GM12878 (cell line): ENCODE results near the gene C5AR1. TPM values are rescaled to one million over a fixed set of nuclear protein-coding genes. Genes with fewer than 3 reads are reported as not detected.

Source experiments
- CBX3 ChIP-seq: fragments of 200-600 bp; sonication (generic); IDR thresholded peaks from 2 replicates; pipeline ENCODE4 v1.6.1; 2016; ENCODE audit warnings: low read depth, borderline replicate concordance
- CEBPB ChIP-seq, 2 experiments: fragments of 150-350 bp in 1 of 2; IDR thresholded peaks; 2 replicates each; pipeline ENCODE4 v1.6.1; 2012 to 2014; ENCODE audit warnings: low read depth in 2 of 2, low read length in 2 of 2, borderline replicate concordance in 1 of 2, inconsistent platforms in 1 of 2
- CREB1 ChIP-seq: IDR thresholded peaks from 2 replicates; pipeline ENCODE4 v1.6.1; 2012; ENCODE audit warnings: low read depth, mild to moderate bottlenecking, inconsistent platforms
- EP300 ChIP-seq, 2 experiments: fragments of 150-350 bp in 1 of 2; IDR thresholded peaks; 2 replicates each; pipeline ENCODE4 v1.6.1; 2011 to 2012; ENCODE audit warnings: low read depth in 2 of 2, low read length in 2 of 2, borderline replicate concordance in 1 of 2, improper control_type of control experiment in 1 of 2, inconsistent platforms in 1 of 2; ENCODE audit not compliant: control insufficient read depth in 1 of 2
- HCFC1 ChIP-seq: fragments of 150-350 bp; IDR thresholded peaks from 2 replicates; pipeline ENCODE4 v1.6.1; 2014; ENCODE audit warnings: low read length
- HDAC6 ChIP-seq: fragments of 200-600 bp; sonication (generic); IDR thresholded peaks from one replicate; pipeline ENCODE4 v1.8.0; 2017; ENCODE audit warnings: antibody characterized with exemption; ENCODE audit not compliant: unreplicated experiment
- HDGF ChIP-seq: fragments of 450-650 bp; IDR thresholded peaks from 2 replicates; pipeline ENCODE4 v1.6.1; 2016; ENCODE audit warnings: antibody characterized with exemption
- MYB ChIP-seq: fragments of 150-350 bp; IDR thresholded peaks from 2 replicates; pipeline ENCODE4 v1.6.1; 2014; ENCODE audit warnings: mild to moderate bottlenecking, low read depth, low read length, borderline replicate concordance
- NFYB ChIP-seq: IDR thresholded peaks from 2 replicates; pipeline ENCODE4 v1.6.1; 2011; ENCODE audit warnings: low read depth, mild to moderate bottlenecking, low read length, improper control_type of control experiment, moderate library complexity; ENCODE audit not compliant: insufficient read depth
- NR2C2 ChIP-seq: IDR thresholded peaks from 2 replicates; pipeline ENCODE4 v1.6.1; 2011; ENCODE audit warnings: borderline replicate concordance, low read depth; ENCODE audit not compliant: control insufficient read depth, insufficient read length
- PAX8 ChIP-seq: fragments of 450-650 bp; IDR thresholded peaks from 2 replicates; pipeline ENCODE4 v1.6.1; 2017; ENCODE audit warnings: mild to moderate bottlenecking, moderate library complexity
- POLR2AphosphoS2 ChIP-seq: IDR thresholded peaks from 2 replicates; pipeline ENCODE4 v1.6.1; 2011; ENCODE audit warnings: low read depth, mild to moderate bottlenecking, low read length, improper control_type of control experiment, moderate library complexity
- POU2F2 ChIP-seq: IDR thresholded peaks from 3 replicates; pipeline ENCODE4 v1.6.1; 2011; ENCODE audit warnings: low read depth, mild to moderate bottlenecking, low read length, borderline replicate concordance
- STAT1 ChIP-seq: fragments of 450-650 bp; conservative IDR thresholded peaks from 2 replicates; pipeline ENCODE4 v1.6.1; 2014; ENCODE audit warnings: antibody characterized with exemption, mild to moderate bottlenecking
- TBL1XR1 ChIP-seq: IDR thresholded peaks from 2 replicates; pipeline ENCODE4 v1.6.1; 2012; ENCODE audit warnings: low read depth, low read length, improper control_type of control experiment
- TCF3 ChIP-seq: IDR thresholded peaks from 2 replicates; pipeline ENCODE4 v1.6.1; 2012; ENCODE audit warnings: low read depth, mild to moderate bottlenecking, low read length, borderline replicate concordance; ENCODE audit not compliant: insufficient read depth
- ZNF24 ChIP-seq: fragments of 450-650 bp; IDR thresholded peaks from 2 replicates; pipeline ENCODE4 v1.6.1; 2017; ENCODE audit warnings: antibody characterized with exemption, mild to moderate bottlenecking
- ZNF274 ChIP-seq: IDR thresholded peaks from one replicate; pipeline ENCODE4 v1.8.0; 2011; ENCODE audit not compliant: insufficient read length, insufficient read depth
- ZSCAN29 ChIP-seq: fragments of 450-650 bp; IDR thresholded peaks from 2 replicates; pipeline ENCODE4 v1.6.1; 2017; ENCODE audit warnings: mild to moderate bottlenecking, moderate library complexity
- polyA plus RNA-seq, 11 experiments: library from polyadenylated mRNA; depleted of rRNA in 4 of 11; unstranded in 6 of 11; stranded (reverse) in 5 of 11; fragments of >200 nt; fragmentation: Nextera tagmentation in 4 of 11; fragmentation: Illumina TruSeq in 1 of 11; extraction: Ambion mirVana in 4 of 11; extraction: Trizol in 1 of 11; gene quantifications; 1 replicate in 1 of 11; 2 replicates in 10 of 11; pipeline versions ENCODE4 v1.2.1 to v1.2.3, GENCODE V29; 2011 to 2016; ENCODE audit warnings: inconsistent platforms in 2 of 11, missing spikeins in 2 of 11, low read depth in 1 of 11
- total RNA-seq, 4 experiments: library from RNA; depleted of rRNA in 3 of 4; stranded (reverse); fragments of >200 nt in 3 of 4; fragmentation: Illumina TruSeq in 1 of 4; extraction: Trizol in 1 of 4; gene quantifications; 2 replicates each; pipeline versions ENCODE4 v1.2.1 to v1.2.3, GENCODE V29; 2013 to 2021
- TF ChIP-seq, protein P1 (sequence below): fragments of 450-650 bp; IDR thresholded peaks from 2 replicates; pipeline ENCODE4 v1.6.1; 2016; ENCODE audit warnings: mild to moderate bottlenecking
- TF ChIP-seq, protein P2 (sequence below): fragments of 450-650 bp; conservative IDR thresholded peaks from 2 replicates; pipeline ENCODE4 v1.6.1; 2017; ENCODE audit warnings: mild to moderate bottlenecking, moderate library complexity
- TF ChIP-seq, protein P3 (sequence below): IDR thresholded peaks from 2 replicates; pipeline ENCODE4 v1.6.1; 2012; ENCODE audit warnings: low read depth, low read length, improper control_type of control experiment
- TF ChIP-seq, protein P4 (sequence below): IDR thresholded peaks from 2 replicates; pipeline ENCODE4 v1.6.1; 2011; ENCODE audit warnings: borderline replicate concordance, low read depth, mild to moderate bottlenecking, moderate library complexity, mixed read lengths, low read length; ENCODE audit not compliant: insufficient read depth; ENCODE audit errors: extremely low read length
- TF ChIP-seq, protein P5 (sequence below): IDR thresholded peaks from 2 replicates; pipeline ENCODE4 v1.6.1; 2012; ENCODE audit warnings: low read depth, low read length, improper control_type of control experiment

The C5AR1 gene
- total and polyA plus RNA-seq, 10 of the 15 experiments (the other 5 are each of a cell fraction or from before 2014, with no cell fraction given), result 0.04 to 1.5 (median 0.18) TPM

DNA sequence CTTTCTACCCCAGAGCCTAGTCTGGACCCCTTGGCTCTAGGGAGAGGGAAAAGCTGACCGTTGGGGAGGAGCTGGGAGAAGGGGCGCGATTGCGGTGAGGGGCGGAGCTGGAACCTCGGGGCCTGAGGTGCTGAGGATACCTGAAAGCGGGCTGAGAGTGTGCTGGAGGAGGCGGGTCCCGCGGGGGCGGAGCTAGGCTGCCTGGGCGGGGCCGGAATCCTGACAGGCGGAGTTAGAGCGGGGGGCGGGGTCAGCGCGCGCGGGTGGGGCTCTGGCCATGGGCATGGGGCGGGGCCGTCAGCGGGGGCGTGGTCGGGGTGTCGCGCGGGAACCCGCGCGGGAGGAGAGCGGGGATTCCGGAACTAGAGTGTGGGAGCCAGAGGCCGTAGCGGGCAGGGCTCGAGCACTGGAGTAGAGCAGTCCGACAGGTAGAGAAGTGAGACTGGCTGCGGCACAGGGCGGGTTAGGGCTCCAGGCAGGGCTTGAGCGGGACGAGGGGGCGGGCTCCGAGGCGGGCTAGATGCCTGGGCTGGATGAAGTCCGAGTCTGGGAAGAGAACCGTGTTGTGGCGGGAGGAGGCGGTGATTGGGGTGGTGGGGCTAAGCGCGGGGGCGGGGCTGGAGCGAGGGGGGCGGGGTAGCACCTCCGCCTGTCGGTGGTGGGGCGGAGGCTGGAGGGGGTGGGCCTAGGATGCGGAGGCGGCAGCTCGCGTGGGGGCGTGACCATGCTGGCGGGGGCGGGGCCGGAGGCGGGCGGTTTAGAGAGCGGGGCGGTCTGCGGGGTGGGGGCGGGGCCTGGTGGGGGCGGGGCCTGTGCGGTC lies 35.4 kb upstream of the C5AR1 start, which contains the start of gene INAFM1 (continued):
- TF ChIP-seq ZSCAN29, result no peak
- no peak for TF ChIP-seq NR2C2
- TF ChIP-seq POU2F2, result no peak; the same call in 2 of the 3 replicates
- TF ChIP-seq TBL1XR1, result no peak
- TF ChIP-seq, protein P1, sequence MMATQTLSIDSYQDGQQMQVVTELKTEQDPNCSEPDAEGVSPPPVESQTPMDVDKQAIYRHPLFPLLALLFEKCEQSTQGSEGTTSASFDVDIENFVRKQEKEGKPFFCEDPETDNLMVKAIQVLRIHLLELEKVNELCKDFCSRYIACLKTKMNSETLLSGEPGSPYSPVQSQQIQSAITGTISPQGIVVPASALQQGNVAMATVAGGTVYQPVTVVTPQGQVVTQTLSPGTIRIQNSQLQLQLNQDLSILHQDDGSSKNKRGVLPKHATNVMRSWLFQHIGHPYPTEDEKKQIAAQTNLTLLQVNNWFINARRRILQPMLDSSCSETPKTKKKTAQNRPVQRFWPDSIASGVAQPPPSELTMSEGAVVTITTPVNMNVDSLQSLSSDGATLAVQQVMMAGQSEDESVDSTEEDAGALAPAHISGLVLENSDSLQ, result peak; percentile 57; the same call in 1 of the 2 replicates
- TF ChIP-seq, protein P2, sequence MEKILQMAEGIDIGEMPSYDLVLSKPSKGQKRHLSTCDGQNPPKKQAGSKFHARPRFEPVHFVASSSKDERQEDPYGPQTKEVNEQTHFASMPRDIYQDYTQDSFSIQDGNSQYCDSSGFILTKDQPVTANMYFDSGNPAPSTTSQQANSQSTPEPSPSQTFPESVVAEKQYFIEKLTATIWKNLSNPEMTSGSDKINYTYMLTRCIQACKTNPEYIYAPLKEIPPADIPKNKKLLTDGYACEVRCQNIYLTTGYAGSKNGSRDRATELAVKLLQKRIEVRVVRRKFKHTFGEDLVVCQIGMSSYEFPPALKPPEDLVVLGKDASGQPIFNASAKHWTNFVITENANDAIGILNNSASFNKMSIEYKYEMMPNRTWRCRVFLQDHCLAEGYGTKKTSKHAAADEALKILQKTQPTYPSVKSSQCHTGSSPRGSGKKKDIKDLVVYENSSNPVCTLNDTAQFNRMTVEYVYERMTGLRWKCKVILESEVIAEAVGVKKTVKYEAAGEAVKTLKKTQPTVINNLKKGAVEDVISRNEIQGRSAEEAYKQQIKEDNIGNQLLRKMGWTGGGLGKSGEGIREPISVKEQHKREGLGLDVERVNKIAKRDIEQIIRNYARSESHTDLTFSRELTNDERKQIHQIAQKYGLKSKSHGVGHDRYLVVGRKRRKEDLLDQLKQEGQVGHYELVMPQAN, result peak; percentile 58
- TF ChIP-seq ZNF274, result no peak
- TF ChIP-seq CBX3, result no peak
- TF ChIP-seq MYB, result no peak
- TF ChIP-seq CREB1, result peak; percentile 58
- no peak for TF ChIP-seq HCFC1
- no peak for TF ChIP-seq TCF3
- TF ChIP-seq PAX8, result no peak
- TF ChIP-seq POLR2AphosphoS2, result peak; percentile 62; the same call in 1 of the 2 replicates
- TF ChIP-seq, protein P3, sequence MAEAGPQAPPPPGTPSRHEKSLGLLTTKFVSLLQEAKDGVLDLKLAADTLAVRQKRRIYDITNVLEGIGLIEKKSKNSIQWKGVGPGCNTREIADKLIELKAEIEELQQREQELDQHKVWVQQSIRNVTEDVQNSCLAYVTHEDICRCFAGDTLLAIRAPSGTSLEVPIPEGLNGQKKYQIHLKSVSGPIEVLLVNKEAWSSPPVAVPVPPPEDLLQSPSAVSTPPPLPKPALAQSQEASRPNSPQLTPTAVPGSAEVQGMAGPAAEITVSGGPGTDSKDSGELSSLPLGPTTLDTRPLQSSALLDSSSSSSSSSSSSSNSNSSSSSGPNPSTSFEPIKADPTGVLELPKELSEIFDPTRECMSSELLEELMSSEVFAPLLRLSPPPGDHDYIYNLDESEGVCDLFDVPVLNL, result no peak
- TF ChIP-seq HDGF, result no peak
- TF ChIP-seq HDAC6, result no peak
- TF ChIP-seq STAT1, result no peak
- TF ChIP-seq, protein P4, sequence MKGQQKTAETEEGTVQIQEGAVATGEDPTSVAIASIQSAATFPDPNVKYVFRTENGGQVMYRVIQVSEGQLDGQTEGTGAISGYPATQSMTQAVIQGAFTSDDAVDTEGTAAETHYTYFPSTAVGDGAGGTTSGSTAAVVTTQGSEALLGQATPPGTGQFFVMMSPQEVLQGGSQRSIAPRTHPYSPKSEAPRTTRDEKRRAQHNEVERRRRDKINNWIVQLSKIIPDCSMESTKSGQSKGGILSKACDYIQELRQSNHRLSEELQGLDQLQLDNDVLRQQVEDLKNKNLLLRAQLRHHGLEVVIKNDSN, result no peak
- no peak for TF ChIP-seq CEBPB (IDR thresholded peaks at IDR 0.05; ENCODE audit: borderline replicate concordance in 1 of 2, low read depth in 2 of 2, low read length in 2 of 2)
- no peak for TF ChIP-seq EP300 (IDR thresholded peaks at IDR 0.05; ENCODE audit: borderline replicate concordance in 1 of 2, control insufficient read depth in 1 of 2, low read depth in 2 of 2, low read length in 2 of 2)
- TF ChIP-seq, protein P5, sequence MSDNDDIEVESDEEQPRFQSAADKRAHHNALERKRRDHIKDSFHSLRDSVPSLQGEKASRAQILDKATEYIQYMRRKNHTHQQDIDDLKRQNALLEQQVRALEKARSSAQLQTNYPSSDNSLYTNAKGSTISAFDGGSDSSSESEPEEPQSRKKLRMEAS, result no peak
- TF ChIP-seq ZNF24, result no peak
- TF ChIP-seq NFYB, result no peak
